ENCODE results near the gene TAF1B.
"Not testable (repeated sequence)": the region's sequence is repeated elsewhere in the genome, so short reads cannot be mapped to it uniquely, and the experiment has no call there.

TAF1B gene

GRCh38 chr2:9832586-9832985 is 10.7 kb upstream of the TAF1B start:
- DNase-seq = no peak

GRCh38 chr2:9835068-9835467 is 8.2 kb upstream of the TAF1B start:
- DNase-seq = not testable (repeated sequence)

GRCh38 chr2:9836074-9836473 is 7.2 kb upstream of the TAF1B start:
- no peak for DNase-seq

- no peak for DNase-seq
Measured at GRCh38 chr2:9836517-9836916, 6.8 kb upstream of the TAF1B start.

GRCh38 chr2:9837451-9837850 is 5.8 kb upstream of the TAF1B start:
- no peak for DNase-seq

- no peak for DNase-seq
Measured at GRCh38 chr2:9838391-9838790, 4.9 kb upstream of the TAF1B start.

- no peak for DNase-seq
Measured at GRCh38 chr2:9842487-9843228, 616 bp upstream of the TAF1B start.

GRCh38 chr2:9844036-9844483 is 786 bp downstream of the TAF1B start:
- peak; percentile 9 for DNase-seq

GRCh38 chr2:9844576-9844975 is 1.3 kb downstream of the TAF1B start:
- DNase-seq = no peak

- no peak for DNase-seq
Measured at GRCh38 chr2:9846554-9846953, 3.3 kb downstream of the TAF1B start.

GRCh38 chr2:9847140-9847539 is 3.9 kb downstream of the TAF1B start:
- no peak for DNase-seq

GRCh38 chr2:9852881-9853280 is 9.6 kb downstream of the TAF1B start:
- DNase-seq = no peak

GRCh38 chr2:9857814-9858729 is 14.8 kb downstream of the TAF1B start:
- DNase-seq = no peak

- DNase-seq = no peak
Measured at GRCh38 chr2:9858730-9859068, 15.4 kb downstream of the TAF1B start.

- not testable (repeated sequence) for DNase-seq
Measured at GRCh38 chr2:9860922-9861580, 17.8 kb downstream of the TAF1B start.

- DNase-seq = no peak
Measured at GRCh38 chr2:9867881-9868280, 24.6 kb downstream of the TAF1B start.

- DNase-seq = no peak
Measured at GRCh38 chr2:9873337-9873736, 30.1 kb downstream of the TAF1B start.

- DNase-seq = no peak
Measured at GRCh38 chr2:9877026-9877425, 33.8 kb downstream of the TAF1B start.

- DNase-seq = no peak
Measured at GRCh38 chr2:9877726-9878125, 34.5 kb downstream of the TAF1B start.

GRCh38 chr2:9879455-9880194 is 36.4 kb downstream of the TAF1B start:
- no peak for DNase-seq

- DNase-seq = no peak
Measured at GRCh38 chr2:9883897-9884296, 40.6 kb downstream of the TAF1B start.

- DNase-seq = no peak
Measured at GRCh38 chr2:9884436-9884835, 41.2 kb downstream of the TAF1B start.
